H1 (cell line): ENCODE measurements around the gene DISC1. TPM values are rescaled to one million over a fixed set of nuclear protein-coding genes. Genes with fewer than 3 reads are reported as not detected.

Source experiments
- CTCF ChIA-PET: fragments of 300-600 bp; sonication (Branson Sonifier 250); formaldehyde crosslinking; loops from one replicate; lab custom pipeline; 2021; ENCODE audit not compliant: partially characterized antibody; lab: Charles Lee
- POLR2A ChIA-PET: fragments of 300-600 bp; sonication (Branson Sonifier 250); formaldehyde crosslinking; loops from one replicate; lab custom pipeline; 2021; ENCODE audit warnings: inconsistent platforms; ENCODE audit not compliant: partially characterized antibody; lab: Charles Lee
- DNase-seq, 2 experiments: peaks; one replicate each; pipeline versions ENCODE4 v3.0.0 to v3.0.0-alpha.2; 2010 to 2022; ENCODE audit warnings: low spot score in 2 of 2, low read depth in 1 of 2, mixed read lengths in 1 of 2
- FAIRE-seq: peaks from 2 replicates; lab custom pipeline; 2011; peaks lifted over from hg19 to GRCh38; lab: Jason Lieb, UNC
- H2AFZ ChIP-seq: 2 replicates; pipeline ENCODE4 v1.8.1; 2012; ENCODE audit warnings: low read length, inconsistent platforms
- H2AK5ac ChIP-seq: 2 replicates; pipeline ENCODE4 v1.6.1; 2013; ENCODE audit warnings: low read depth, low read length
- H2BK120ac ChIP-seq: replicated peaks from 2 replicates; pipeline ENCODE3; 2013; ENCODE audit warnings: low read depth, low read length, inconsistent platforms
- H2BK12ac ChIP-seq: 2 replicates; pipeline ENCODE4 v1.6.1; 2013; ENCODE audit warnings: low read depth, low read length
- H2BK15ac ChIP-seq: 2 replicates; pipeline ENCODE4 v1.6.1; 2013; ENCODE audit warnings: low read length
- H2BK20ac ChIP-seq: 2 replicates; pipeline ENCODE4 v1.6.1; 2013; ENCODE audit warnings: low read length
- H2BK5ac ChIP-seq: 2 replicates; pipeline ENCODE4 v1.6.1; 2013; ENCODE audit warnings: low read depth, low read length
- H3K14ac ChIP-seq: 2 replicates; pipeline ENCODE4 v1.6.1; 2013; ENCODE audit warnings: inconsistent platforms; ENCODE audit not compliant: insufficient read length
- H3K18ac ChIP-seq: 2 replicates; pipeline ENCODE4 v1.6.1; 2013; ENCODE audit warnings: low read length; ENCODE audit errors: extremely low read depth
- H3K23ac ChIP-seq: 2 replicates; pipeline ENCODE4 v1.6.1; 2013; ENCODE audit warnings: inconsistent platforms; ENCODE audit not compliant: insufficient read length
- H3K23me2 ChIP-seq: 2 replicates; pipeline ENCODE4 v1.6.1; 2013; ENCODE audit warnings: low read depth, low read length
- H3K27ac ChIP-seq: 2 replicates; pipeline ENCODE4 v1.6.1; 2011; ENCODE audit warnings: low read depth, low read length, inconsistent platforms
- H3K27me3 ChIP-seq, 4 experiments: replicated peaks in 1 of 4; 1 replicate in 1 of 4; 2 replicates in 3 of 4; pipeline versions ENCODE4 v1.6.1 to v1.8.1; 2011 to 2013; ENCODE audit warnings: low read length in 3 of 4, mild to moderate bottlenecking in 3 of 4, inconsistent platforms in 2 of 4, mixed read lengths in 2 of 4, moderate library complexity in 1 of 4; ENCODE audit not compliant: control insufficient read depth in 3 of 4, insufficient read depth in 3 of 4; ENCODE audit errors: extremely low read depth in 1 of 4
- H3K36me3 ChIP-seq, 4 experiments: 2 replicates each; pipeline versions ENCODE4 v1.6.1 to v1.8.1; 2011 to 2013; ENCODE audit warnings: mild to moderate bottlenecking in 4 of 4, low read length in 3 of 4, moderate library complexity in 2 of 4, control low read depth in 1 of 4, inconsistent platforms in 1 of 4; ENCODE audit not compliant: insufficient read depth in 4 of 4, control insufficient read depth in 2 of 4
- H3K4ac ChIP-seq: replicated peaks from 2 replicates; pipeline ENCODE3; 2013; ENCODE audit warnings: low read length, low read depth, mixed read lengths, inconsistent platforms; ENCODE audit not compliant: insufficient read length
- H3K4me1 ChIP-seq, 4 experiments: replicated peaks in 1 of 4; 1 replicate in 1 of 4; 2 replicates in 3 of 4; pipeline versions ENCODE4 v1.6.1 to v1.8.1; 2011 to 2013; ENCODE audit warnings: low read length in 3 of 4, inconsistent platforms in 2 of 4, mixed read lengths in 1 of 4; ENCODE audit not compliant: insufficient read depth in 4 of 4, control insufficient read depth in 3 of 4
- H3K4me2 ChIP-seq, 2 experiments: 2 replicates each; pipeline versions ENCODE4 v1.6.1 to v1.8.1; 2011 to 2013; ENCODE audit warnings: low read depth in 2 of 2, low read length in 2 of 2, control low read depth in 1 of 2, inconsistent platforms in 1 of 2, mild to moderate bottlenecking in 1 of 2; ENCODE audit not compliant: insufficient read depth in 1 of 2
- H3K4me3 ChIP-seq, 4 experiments: fragments of 200-600, 300-600 bp in 1 of 4; sonication (generic), shearing (Covaris generic), sonication (Bioruptor Twin) in 1 of 4; 2 replicates each; pipeline versions ENCODE4 v1.5.1 to v1.8.1; 2011 to 2016; ENCODE audit warnings: low read length in 4 of 4, low read depth in 3 of 4, control low read depth in 2 of 4, inconsistent platforms in 2 of 4, mild to moderate bottlenecking in 2 of 4, mixed read lengths in 1 of 4, moderate library complexity in 1 of 4; ENCODE audit not compliant: insufficient read depth in 2 of 4; ENCODE audit errors: extremely low read depth in 1 of 4
- H3K56ac ChIP-seq: replicated peaks from 2 replicates; pipeline ENCODE3; 2013; ENCODE audit warnings: low read depth, mild to moderate bottlenecking, mixed read lengths, low read length, inconsistent platforms; ENCODE audit not compliant: insufficient read length
- H3K79me1 ChIP-seq: 2 replicates; pipeline ENCODE4 v1.6.1; 2013; ENCODE audit warnings: low read depth, low read length, control low read depth
- H3K79me2 ChIP-seq, 2 experiments: 2 replicates each; pipeline versions ENCODE4 v1.6.1 to v1.8.1; 2012 to 2013; ENCODE audit warnings: low read length in 2 of 2, mild to moderate bottlenecking in 2 of 2, inconsistent platforms in 1 of 2; ENCODE audit not compliant: insufficient read depth in 2 of 2, control insufficient read depth in 1 of 2
- H3K9ac ChIP-seq, 4 experiments: replicated peaks in 1 of 4; 1 replicate in 1 of 4; 2 replicates in 3 of 4; pipeline versions ENCODE4 v1.6.1 to v1.8.1; 2011 to 2013; ENCODE audit warnings: low read depth in 3 of 4, low read length in 3 of 4, control low read depth in 2 of 4, mild to moderate bottlenecking in 2 of 4, moderate library complexity in 2 of 4, inconsistent platforms in 1 of 4; ENCODE audit errors: extremely low read depth in 1 of 4
- H3K9me3 ChIP-seq, 2 experiments: 2 replicates each; pipeline versions ENCODE4 v1.6.1 to v1.8.1; 2012 to 2013; ENCODE audit warnings: mild to moderate bottlenecking in 2 of 2, moderate library complexity in 2 of 2, control low read depth in 1 of 2, inconsistent platforms in 1 of 2, low read depth in 1 of 2, low read length in 1 of 2, mixed read lengths in 1 of 2; ENCODE audit not compliant: insufficient read depth in 2 of 2
- H4K20me1 ChIP-seq, 2 experiments: replicated peaks in 1 of 2; 2 replicates each; pipeline versions ENCODE3 to v1.8.1; 2011 to 2013; ENCODE audit warnings: inconsistent platforms in 2 of 2, low read length in 2 of 2, mild to moderate bottlenecking in 1 of 2; ENCODE audit not compliant: insufficient read depth in 2 of 2, control insufficient read depth in 1 of 2
- H4K5ac ChIP-seq: 2 replicates; pipeline ENCODE4 v1.6.1; 2013; ENCODE audit warnings: low read length, low read depth, mixed read lengths, inconsistent platforms; ENCODE audit not compliant: insufficient read length
- H4K8ac ChIP-seq: 2 replicates; pipeline ENCODE4 v1.8.0; 2013; ENCODE audit warnings: mild to moderate bottlenecking, moderate library complexity, low read length, inconsistent platforms; ENCODE audit not compliant: insufficient read depth; ENCODE audit errors: extremely low read depth
- H4K91ac ChIP-seq: replicated peaks from 2 replicates; pipeline ENCODE3; 2013; ENCODE audit warnings: low read length, mixed read lengths, inconsistent platforms; ENCODE audit not compliant: insufficient read length
- TAF1 ChIP-seq: IDR thresholded peaks from 2 replicates; pipeline ENCODE4 v1.6.1; 2011; ENCODE audit warnings: mild to moderate bottlenecking, low read depth, low read length
- WGBS, 2 experiments: shearing (Covaris generic) in 1 of 2; methylation state at CpG; one replicate each; pipeline versions ENCODE4 v1.1.6 to v1.1.7; 2013 to 2015; ENCODE audit warnings: low lambda C conversion rate in 2 of 2, mixed read lengths in 2 of 2, inconsistent platforms in 1 of 2, low coverage in 1 of 2, missing lambda C conversion rate in 1 of 2; ENCODE audit not compliant: insufficient replicate concordance in 2 of 2, insufficient coverage in 1 of 2, insufficient read length in 1 of 2; ENCODE audit errors: extremely low coverage in 1 of 2, missing lambda C conversion rate in 1 of 2; 5-methylcytosine and 5-hydroxymethylcytosine counted together
- polyA plus RNA-seq, 7 experiments: library from polyadenylated mRNA; depleted of rRNA in 3 of 7; stranded (reverse) in 5 of 7; unstranded in 2 of 7; fragments of >200 nt in 5 of 7; fragments of 200-250 nt in 2 of 7; gene quantifications; 1 replicate in 5 of 7; 2 replicates in 1 of 7; 4 replicates in 1 of 7; pipeline versions ENCODE4 v1.2.1 to v1.2.3, GENCODE V29; 2011 to 2013; ENCODE audit warnings: missing spikeins in 2 of 7, mixed read lengths in 2 of 7
- total RNA-seq: library from RNA; stranded (reverse); fragmentation: NEBNext Ultra II Directional; extraction: Animal tissue kit (Norgen Biotek cat#: 25700); gene quantifications from 2 replicates; pipeline ENCODE4 v1.2.1, GENCODE V29; 2021

DISC1 gene
- total and polyA plus RNA-seq, 2 of the 8 experiments (the other 6 are each of a cell fraction or from before 2014, with no cell fraction given): 1.1 to 3.5 TPM

GRCh38 chr1:231735941-231736340 is 109.4 kb downstream of the DISC1 start:
- Histone ChIP-seq H4K8ac (no peak overlapping the region), H2BK12ac (no peak overlapping the region), H4K20me1 (peaks cover 0 to 8% of the 10 kb centered on the region in 2 experiments), H3K79me2 (no peaks in the 10 kb centered on the region), H2AK5ac (no peak overlapping the region), H3K4me1 (no peaks in the 10 kb centered on the region), H3K23me2 (peaks cover 14% of the 10 kb centered on the region; the same call in 1 of the 2 replicates), H2BK5ac (no peak overlapping the region), H3K4ac (no peak overlapping the region), H4K5ac (no peak overlapping the region), H3K4me3 (no peak overlapping the region), H3K27ac (no peak overlapping the region), H2AFZ (no peak overlapping the region), H3K56ac (no peak overlapping the region), H2BK15ac (no peak overlapping the region), H3K4me2 (no peak overlapping the region), H3K18ac (no peak overlapping the region), H2BK20ac (no peak overlapping the region), H3K27me3 (no peaks in the 10 kb centered on the region), H4K91ac (no peak overlapping the region), H3K79me1 (no peaks in the 10 kb centered on the region), H3K9ac (no peak overlapping the region), H2BK120ac (no peak overlapping the region), H3K23ac (no peak overlapping the region), H3K9me3 (no peaks in the 10 kb centered on the region; a peak in 1 of 4 replicates), H3K36me3 (no peaks in the 10 kb centered on the region), H3K14ac (no peak overlapping the region)
- FAIRE-seq: no peak
- no peak for DNase-seq
- CTCF ChIA-PET: interaction anchor here (1.1 to 3.5 kb wide), 4 partner anchors 9 to 21 kb away, joined by 3 to 16 read pairs (median 4); no protein-coding TSS in a partner anchor
- POLR2A ChIA-PET: interaction anchor here (0.6 kb wide), 1 partner anchor 9 kb away, joined by 3 read pairs; no protein-coding TSS in a partner anchor
- 80% methylated on average over 2 of the region's 2 CpGs; no CpG with 5 or more reads in 1 of the 2 experiments for WGBS, 2 experiments
- no peak for TF ChIP-seq TAF1
